ENCODE data around the gene SLC28A3. TPM values are rescaled to one million over a fixed set of nuclear protein-coding genes. Genes with fewer than 3 reads are reported as not detected.

SLC28A3 gene
- total RNA-seq, 4 donors from 2014 or later = under 0.01 TPM; not detected in 2

DNA sequence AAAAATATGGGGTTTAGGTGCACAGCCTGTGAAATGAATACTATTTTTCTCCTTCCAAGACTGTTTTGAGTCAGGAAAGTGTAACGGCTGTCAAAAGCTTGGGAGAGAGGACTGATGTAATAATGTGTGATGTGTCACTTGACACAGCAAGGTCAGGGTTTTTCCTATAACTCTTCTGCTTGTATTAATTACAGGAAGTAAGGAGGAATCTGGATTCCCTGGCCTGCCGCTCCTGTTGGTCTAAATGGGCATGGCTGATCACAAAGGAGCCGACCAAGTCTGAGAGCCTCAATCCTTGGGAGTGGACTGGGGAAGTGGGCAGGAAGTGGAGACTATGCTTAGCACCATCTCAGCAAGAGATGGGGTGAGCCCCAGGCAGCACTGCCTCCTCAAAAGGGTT, 16.7 kb upstream of the SLC28A3 start:
- no peak for DNase-seq (ENCODE audit: extremely low spot score)
- H3K36me3 ChIP-seq = no peaks in the 10 kb centered on the region
- no peaks in the 10 kb centered on the region for H3K9me3 ChIP-seq
- H3K27ac ChIP-seq (replicated peaks in 1 of 4) = no peak overlapping the region
- H3K4me3 ChIP-seq = no peak overlapping the region
- intact Hi-C loops (cut with DNase I) = no loop called here
- no peaks in the 10 kb centered on the region for H3K4me1 ChIP-seq
- TF ChIP-seq POLR2AphosphoS5 (IDR thresholded peaks at IDR 0.05) = no peak
- TF ChIP-seq, protein P1, sequence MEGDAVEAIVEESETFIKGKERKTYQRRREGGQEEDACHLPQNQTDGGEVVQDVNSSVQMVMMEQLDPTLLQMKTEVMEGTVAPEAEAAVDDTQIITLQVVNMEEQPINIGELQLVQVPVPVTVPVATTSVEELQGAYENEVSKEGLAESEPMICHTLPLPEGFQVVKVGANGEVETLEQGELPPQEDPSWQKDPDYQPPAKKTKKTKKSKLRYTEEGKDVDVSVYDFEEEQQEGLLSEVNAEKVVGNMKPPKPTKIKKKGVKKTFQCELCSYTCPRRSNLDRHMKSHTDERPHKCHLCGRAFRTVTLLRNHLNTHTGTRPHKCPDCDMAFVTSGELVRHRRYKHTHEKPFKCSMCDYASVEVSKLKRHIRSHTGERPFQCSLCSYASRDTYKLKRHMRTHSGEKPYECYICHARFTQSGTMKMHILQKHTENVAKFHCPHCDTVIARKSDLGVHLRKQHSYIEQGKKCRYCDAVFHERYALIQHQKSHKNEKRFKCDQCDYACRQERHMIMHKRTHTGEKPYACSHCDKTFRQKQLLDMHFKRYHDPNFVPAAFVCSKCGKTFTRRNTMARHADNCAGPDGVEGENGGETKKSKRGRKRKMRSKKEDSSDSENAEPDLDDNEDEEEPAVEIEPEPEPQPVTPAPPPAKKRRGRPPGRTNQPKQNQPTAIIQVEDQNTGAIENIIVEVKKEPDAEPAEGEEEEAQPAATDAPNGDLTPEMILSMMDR (IDR thresholded peaks at IDR 0.05) = no peak
- TF ChIP-seq EP300 (IDR thresholded peaks at IDR 0.05) = no peak
- TF ChIP-seq POLR2A (IDR thresholded peaks at IDR 0.05; ENCODE audit: low read depth) = no peak
- WGBS = 73% methylated on average over 3 of the region's 3 CpGs
- H3K27me3 ChIP-seq = no peaks in the 10 kb centered on the region

DNA sequence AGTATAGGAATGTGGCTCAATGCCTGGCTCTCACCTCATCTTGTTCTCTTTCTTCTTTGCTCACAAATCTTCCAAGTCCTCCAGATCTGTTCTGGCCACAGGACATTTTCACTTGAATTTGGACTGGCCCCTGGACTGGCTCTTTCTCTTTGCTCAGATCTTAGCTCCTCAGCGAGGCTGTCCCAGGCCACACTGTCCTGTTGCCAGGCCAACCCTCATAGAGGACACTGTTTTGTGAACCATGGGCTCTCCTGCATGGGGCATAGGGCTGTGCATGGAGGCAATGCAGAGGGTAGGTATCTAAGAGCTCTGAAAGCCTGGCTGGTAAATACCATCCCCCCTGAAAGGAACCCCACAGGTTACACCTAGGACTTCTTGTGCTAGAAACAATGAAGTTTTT, 13.5 kb upstream of the SLC28A3 start:
- intact Hi-C loops (cut with DNase I) = no loop called here
- Histone ChIP-seq H3K4me1 (no peaks in the 10 kb centered on the region), H3K9me3 (no peaks in the 10 kb centered on the region), H3K27ac (replicated peaks in 1 of 4) (no peak overlapping the region), H3K27me3 (no peaks in the 10 kb centered on the region), H3K4me3 (no peak overlapping the region), H3K36me3 (no peaks in the 10 kb centered on the region)
- peak; percentile 66 for DNase-seq (ENCODE audit: extremely low spot score)
- TF ChIP-seq POLR2AphosphoS5 (IDR thresholded peaks at IDR 0.05) = no peak
- no peak for TF ChIP-seq EP300 (IDR thresholded peaks at IDR 0.05)
- TF ChIP-seq, protein P1 (IDR thresholded peaks at IDR 0.05) = no peak
- WGBS = 89% methylated on average over 1 of the region's 1 CpG

DNA sequence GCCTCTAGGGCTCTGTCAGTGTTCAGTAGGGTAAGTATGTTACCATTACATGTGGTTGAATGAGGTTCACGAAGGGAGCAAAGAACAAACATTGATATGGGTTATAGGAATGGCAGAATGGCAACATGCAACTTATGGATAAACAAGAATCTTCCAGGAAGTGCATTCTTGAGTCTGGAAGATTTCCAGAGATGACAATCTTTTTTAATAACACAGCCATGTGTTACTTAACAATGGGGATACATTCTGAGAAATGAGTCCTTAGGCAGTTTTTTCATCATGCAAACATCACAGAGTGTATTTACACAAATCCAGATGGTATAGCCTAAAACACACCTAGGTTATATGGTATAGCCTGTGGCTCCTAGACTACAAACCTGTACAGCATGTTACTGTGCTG, 9.1 kb upstream of the SLC28A3 start:
- DNase-seq (ENCODE audit: extremely low spot score) = no peak
- WGBS = 38% methylated on average over 1 of the region's 1 CpG
- Histone ChIP-seq H3K4me3 (no peak overlapping the region), H3K27me3 (no peaks in the 10 kb centered on the region), H3K36me3 (no peaks in the 10 kb centered on the region), H3K4me1 (no peaks in the 10 kb centered on the region), H3K27ac (replicated peaks in 1 of 4) (no peak overlapping the region), H3K9me3 (peaks cover 0 to 7% (median 0%) of the 10 kb centered on the region in 4 donors)
- intact Hi-C loops (cut with DNase I) = no loop called here
- TF ChIP-seq EP300 (IDR thresholded peaks at IDR 0.05) = no peak
- no peak for TF ChIP-seq POLR2A (IDR thresholded peaks at IDR 0.05; ENCODE audit: low read depth)
- TF ChIP-seq, protein P1 (IDR thresholded peaks at IDR 0.05) = no peak
- TF ChIP-seq POLR2AphosphoS5 (IDR thresholded peaks at IDR 0.05) = no peak

- Histone ChIP-seq H3K27ac (replicated peaks in 1 of 4) (no peak overlapping the region), H3K36me3 (no peaks in the 10 kb centered on the region), H3K4me1 (peaks cover 0 to 10% (median 5%) of the 10 kb centered on the region in 4 donors), H3K27me3 (no peaks in the 10 kb centered on the region), H3K4me3 (no peak overlapping the region), H3K9me3 (no peaks in the 10 kb centered on the region)
- intact Hi-C loops (cut with DNase I) = no loop called here
- no peak for DNase-seq (ENCODE audit: extremely low spot score)
- 90% methylated on average over 6 of the region's 6 CpGs for WGBS
- TF ChIP-seq POLR2A (IDR thresholded peaks at IDR 0.05; ENCODE audit: low read depth) (no peak), POLR2AphosphoS5 (IDR thresholded peaks at IDR 0.05) (no peak), EP300 (IDR thresholded peaks at IDR 0.05) (no peak)
- TF ChIP-seq, protein P1 (IDR thresholded peaks at IDR 0.05) = no peak
Measured at GRCh38 chr9:84343111-84343521, 2.6 kb upstream of the SLC28A3 start.

- intact Hi-C loops (cut with DNase I) = no loop called here
- Histone ChIP-seq H3K36me3 (no peaks in the 10 kb centered on the region), H3K9me3 (no peaks in the 10 kb centered on the region), H3K27ac (replicated peaks in 1 of 4) (no peak overlapping the region), H3K4me3 (no peak overlapping the region), H3K4me1 (peaks cover 0 to 10% (median 5%) of the 10 kb centered on the region in 4 donors), H3K27me3 (no peaks in the 10 kb centered on the region)
- no peak for TF ChIP-seq EP300 (IDR thresholded peaks at IDR 0.05)
- TF ChIP-seq, protein P1 (IDR thresholded peaks at IDR 0.05) = no peak
- DNase-seq (ENCODE audit: extremely low spot score) = no peak
- 52% methylated on average over 4 of the region's 4 CpGs for WGBS
Measured at GRCh38 chr9:84339962-84340361, 596 bp downstream of the SLC28A3 start.
